NCI-H2107 (cell line): Measurements from ENCODE around the gene POLR3G.
A peak's percentile ranks its signal among the peaks of the same experiment; 100 is the strongest.

Source experiments
- DNase-seq: peaks from one replicate; lab custom pipeline; 2025; lab: John Stamatoyannopoulos, UW

Gene POLR3G

DNA sequence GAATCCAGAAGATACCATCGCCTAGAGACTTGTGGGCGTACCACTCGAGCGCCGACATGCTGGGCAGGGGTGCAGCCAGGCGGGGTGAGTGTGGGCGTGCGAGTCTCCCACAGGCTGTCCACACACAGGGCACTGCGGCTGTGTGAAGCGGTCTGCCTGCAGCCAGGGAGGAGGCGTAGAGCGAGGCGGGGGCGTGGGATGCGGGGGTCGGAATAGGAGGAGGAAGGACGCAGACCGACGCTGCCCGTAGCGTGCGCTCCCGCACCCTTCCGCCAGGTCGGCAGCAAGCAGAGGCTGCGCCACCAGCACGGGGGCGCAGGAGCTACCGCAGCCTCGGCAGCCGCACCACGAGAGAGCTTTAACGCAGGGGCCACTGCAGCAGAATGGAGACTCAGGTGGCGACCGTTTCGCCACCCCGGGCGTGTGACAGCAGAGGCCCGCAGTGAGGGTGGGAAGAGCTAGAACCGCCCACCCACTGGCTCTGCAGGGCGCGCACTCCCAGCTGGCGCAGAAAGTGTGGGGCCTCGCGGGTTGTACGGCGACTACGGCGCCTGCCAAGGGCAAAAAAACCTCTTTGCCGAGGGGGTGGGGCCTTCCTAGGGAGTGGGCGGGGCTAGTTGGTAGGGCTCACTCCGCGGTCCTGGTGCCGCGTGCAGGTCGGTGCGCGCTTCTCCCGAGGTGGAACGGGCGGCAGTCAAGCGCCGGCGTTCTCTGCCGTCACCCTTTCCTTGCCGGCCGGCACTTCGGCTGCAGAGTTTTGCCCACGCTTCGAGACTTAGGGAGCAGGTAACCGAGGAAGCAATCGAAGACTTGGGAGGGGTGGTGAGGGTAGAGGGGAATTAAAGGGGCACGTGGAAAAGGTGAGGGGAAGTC, at the start of gene POLR3G, which contains the start of gene MBLAC2:
Gene POLR3G (plus strand): TSS at position 630 of the 873 bp plus-strand sequence. CDS start 10,704 bp downstream, outside the sequence.
Gene MBLAC2 (minus strand): TSS at position 537 of the 873 bp plus-strand sequence. CDS start 479 bp downstream, at position 58.
- peak; percentile 74 for DNase-seq

DNA sequence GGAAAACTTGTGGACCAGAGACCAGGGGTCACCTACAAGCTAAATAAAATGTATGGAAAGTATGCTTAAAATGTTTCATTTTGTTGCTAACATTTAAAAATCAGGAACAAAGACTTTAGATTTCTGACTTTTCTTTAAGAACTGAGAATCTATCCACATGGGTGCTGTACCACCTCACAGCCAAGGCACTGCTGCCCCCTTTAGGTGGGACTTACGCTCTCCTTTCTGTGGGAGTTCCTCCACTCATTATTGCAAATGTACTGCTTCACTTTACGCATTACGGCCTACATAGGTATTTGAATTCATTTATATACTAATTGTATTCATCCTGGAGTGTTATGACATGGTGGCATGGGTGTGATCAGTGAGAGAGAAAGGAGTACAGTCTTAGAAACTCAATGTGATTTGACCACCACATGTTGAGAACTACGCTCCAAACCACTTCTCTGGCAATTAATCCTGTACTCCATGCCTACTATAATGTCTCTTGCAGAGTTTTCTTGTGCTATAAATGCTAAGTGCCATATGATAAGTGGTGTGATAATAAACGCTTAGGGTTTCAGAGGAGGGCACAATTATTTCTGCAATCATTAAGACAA, 40.4 kb upstream of the POLR3G start:
- no peak for DNase-seq

DNA sequence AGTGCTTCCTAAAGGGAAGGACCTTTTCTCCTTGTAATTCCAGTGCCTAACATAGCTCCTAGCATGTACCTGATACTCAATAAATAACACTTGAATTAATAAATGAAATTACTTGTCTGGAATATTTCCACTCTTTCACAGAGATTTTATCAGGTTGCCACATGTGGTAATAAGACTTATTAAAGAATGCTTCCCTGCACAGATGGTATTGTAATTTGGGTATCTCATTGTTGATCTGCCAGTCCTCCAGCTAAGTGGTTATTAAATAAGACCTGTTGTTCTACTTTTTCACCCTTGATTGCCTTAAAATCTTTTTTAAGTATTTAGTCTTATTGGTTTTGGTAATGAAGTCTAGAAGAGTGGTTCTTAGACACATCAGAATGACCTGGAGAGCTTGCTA, 37.0 kb upstream of the POLR3G start:
- no peak for DNase-seq

- no peak for DNase-seq
Measured at GRCh38 chr5:90438100-90438499, 36.6 kb upstream of the POLR3G start.

DNA sequence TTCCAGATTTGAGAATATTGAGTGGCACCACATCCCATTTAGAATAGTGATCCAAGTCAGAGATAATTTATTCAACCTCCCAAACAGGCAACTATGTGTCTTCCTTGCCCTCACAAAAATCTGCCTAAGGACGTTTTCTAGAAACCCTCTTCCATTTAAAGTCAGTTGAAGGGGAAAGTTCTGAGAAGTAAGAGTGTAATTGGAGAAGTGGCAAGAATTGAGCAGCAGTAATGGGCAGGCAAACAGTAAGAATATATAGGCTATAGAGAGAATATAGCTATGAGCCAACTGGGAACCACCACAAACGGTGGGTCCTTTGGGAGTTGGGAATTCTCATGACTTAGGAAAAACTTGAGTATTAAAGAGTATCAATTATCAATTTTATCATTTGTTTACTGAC, 34.0 kb upstream of the POLR3G start:
- DNase-seq = no peak

DNA sequence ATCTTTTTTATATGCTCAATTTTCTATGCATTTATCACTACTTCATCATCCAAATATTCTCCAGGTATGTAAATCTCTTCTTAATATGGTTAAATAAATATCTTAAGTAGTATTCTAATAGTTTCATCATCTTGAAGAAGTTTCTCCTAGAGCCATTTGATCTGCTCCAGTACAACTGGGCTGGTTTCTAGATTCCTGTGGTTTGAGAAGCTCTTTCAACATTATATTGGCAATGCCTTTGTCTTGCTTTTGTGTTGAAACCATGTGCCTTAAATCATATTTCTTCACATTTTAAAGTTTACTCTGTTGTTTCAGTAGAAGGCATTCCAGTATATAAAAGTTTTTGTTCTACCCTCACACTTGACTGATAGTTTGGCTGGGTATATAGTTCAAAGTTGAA, 27.7 kb upstream of the POLR3G start:
- DNase-seq = no peak

DNA sequence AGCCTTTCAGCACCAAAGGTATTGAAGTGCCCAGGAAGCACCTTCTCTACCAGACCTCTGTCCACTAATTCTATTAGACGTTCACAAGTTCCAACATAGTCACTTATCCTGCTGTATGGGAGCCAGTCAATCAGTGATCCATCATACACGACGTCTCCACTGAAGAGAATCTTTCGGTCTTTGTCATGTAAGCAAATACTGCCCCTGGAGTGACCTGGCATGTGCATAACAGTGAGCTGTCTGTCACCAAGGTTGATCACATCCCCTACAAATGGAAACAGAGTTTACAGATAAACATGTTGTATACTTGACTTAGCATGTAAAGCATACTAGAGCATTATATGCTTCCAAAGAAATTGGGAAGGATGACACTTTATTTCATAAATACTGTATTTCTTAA, 13.4 kb upstream of the POLR3G start:
- no peak for DNase-seq

- DNase-seq = no peak
Measured at GRCh38 chr5:90472783-90473395, 1.8 kb upstream of the POLR3G start.

GRCh38 chr5:90473396-90474234, 1.0 kb upstream of the POLR3G start:
- DNase-seq = no peak

GRCh38 chr5:90475436-90475980, 844 bp downstream of the POLR3G start:
- DNase-seq = no peak

- no peak for DNase-seq
Measured at GRCh38 chr5:90476391-90476790, 1.7 kb downstream of the POLR3G start.

DNA sequence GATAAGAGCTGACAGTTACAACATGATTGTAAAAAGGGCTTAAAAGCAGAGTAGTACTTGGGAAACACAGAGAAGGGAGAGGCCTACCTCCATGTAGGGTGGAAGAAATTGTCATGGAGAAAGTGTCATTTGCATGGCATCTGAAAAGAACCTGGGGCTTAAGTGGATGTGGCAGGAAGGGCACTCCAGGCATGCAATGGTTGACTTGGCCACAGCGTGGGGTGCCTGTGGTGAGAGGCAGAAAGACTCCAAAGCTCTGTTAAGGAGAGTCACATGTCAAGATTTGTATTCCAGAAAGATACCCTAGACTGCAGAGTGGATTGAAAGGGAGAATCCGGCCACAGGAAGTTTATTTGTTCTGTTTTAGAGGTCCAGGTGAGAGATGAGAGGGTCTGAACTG, 2.4 kb downstream of the POLR3G start:
- DNase-seq = no peak

GRCh38 chr5:90477621-90478215, 3.1 kb downstream of the POLR3G start:
- no peak for DNase-seq

DNA sequence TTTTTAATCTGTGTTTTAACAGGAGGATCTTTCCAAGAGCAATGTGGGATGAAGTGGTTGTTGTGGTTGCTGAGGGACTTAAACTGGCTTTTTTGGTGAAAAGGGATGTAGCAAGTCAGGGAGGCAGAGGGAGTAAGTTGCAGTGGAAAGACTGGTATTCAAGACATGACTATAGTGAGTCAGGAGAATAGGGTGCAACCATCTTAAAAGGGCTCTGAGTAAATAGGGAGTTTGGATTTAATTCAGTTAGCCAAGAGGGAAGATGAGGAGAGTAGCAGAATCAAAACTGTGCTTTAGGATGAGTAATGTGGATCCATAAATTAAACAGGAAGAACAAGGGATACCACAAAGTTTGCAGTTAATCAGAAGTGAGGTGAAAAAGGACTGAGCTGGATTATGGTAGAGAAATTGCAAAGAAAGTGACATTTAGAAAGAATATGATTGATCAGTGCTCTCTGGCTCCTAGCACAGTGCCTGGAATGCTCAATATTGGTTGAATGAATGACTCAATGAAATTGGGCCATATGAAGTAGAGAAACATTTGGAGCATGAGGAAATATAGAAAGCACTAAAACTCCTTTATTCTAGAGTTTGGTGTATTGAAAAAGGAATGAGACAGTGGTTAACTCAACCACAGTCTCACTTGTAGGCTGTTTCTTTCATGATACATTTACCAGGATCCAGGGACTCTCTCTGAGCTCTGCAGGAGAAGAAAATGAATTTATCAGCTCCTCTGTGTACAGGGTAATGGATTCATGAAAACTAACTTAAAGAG, 5.1 kb downstream of the POLR3G start:
- DNase-seq = no peak

GRCh38 chr5:90480699-90481098, 6.0 kb downstream of the POLR3G start:
- no peak for DNase-seq

GRCh38 chr5:90483206-90483605, 8.5 kb downstream of the POLR3G start:
- no peak for DNase-seq

- no peak for DNase-seq
Measured at GRCh38 chr5:90484540-90484939, 9.9 kb downstream of the POLR3G start.

DNA sequence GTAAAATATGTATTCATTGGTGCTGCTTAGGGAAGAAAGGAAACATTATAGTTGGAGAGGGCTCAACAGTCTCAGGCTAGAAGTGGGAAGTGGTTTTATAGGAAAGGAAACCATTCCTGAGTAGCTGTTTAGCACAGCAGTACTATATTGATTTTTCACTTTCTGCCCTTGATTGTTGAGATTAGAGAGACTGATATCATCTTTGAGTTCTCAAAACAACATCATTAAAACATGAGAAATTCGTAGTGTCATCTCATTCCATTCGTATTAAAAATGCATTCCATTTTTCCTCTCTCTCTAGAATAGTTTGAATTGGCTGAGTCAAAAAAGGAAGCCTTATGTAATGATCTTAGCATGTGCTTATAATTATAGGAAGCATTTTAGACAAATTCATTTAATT, 14.1 kb downstream of the POLR3G start:
- DNase-seq = no peak

DNA sequence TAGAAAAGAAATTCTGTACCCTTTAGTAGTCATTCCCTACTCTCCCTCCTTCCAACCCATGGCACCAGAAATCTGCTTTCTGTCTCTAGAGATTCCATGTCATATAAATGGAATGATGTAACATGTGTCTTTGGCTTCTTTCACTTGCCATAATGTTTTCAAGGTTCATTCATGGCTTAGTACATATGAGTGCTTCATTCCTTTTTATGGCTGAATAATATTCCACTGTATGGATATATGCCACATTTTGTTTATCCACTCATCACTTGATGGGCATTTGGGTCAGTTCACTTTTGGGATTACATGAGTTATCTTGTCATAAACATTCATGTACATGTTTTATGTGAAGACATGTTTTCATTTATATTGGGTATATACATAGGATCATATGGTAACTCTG, 19.4 kb downstream of the POLR3G start:
- no peak for DNase-seq

GRCh38 chr5:90495146-90495545, 20.5 kb downstream of the POLR3G start:
- no peak for DNase-seq

- no peak for DNase-seq
Measured at GRCh38 chr5:90503596-90503995, 28.9 kb downstream of the POLR3G start.
